H9 (cell line): ENCODE results near the gene PTPRR. TPM values are rescaled to one million over a fixed set of nuclear protein-coding genes. Genes with fewer than 3 reads are reported as not detected.

Source experiments
- DNase-seq: peaks from one replicate; pipeline ENCODE4 v3.0.0-alpha.2; 2017
- H2AFZ ChIP-seq: one replicate; pipeline ENCODE4 v1.6.1; 2013; ENCODE audit warnings: mild to moderate bottlenecking, low read length, control low read depth, moderate library complexity
- H2AK5ac ChIP-seq: 2 replicates; pipeline ENCODE4 v1.6.1; 2013; ENCODE audit warnings: low read length, control low read depth, mixed read lengths; ENCODE audit not compliant: insufficient read length
- H2BK120ac ChIP-seq: one replicate; pipeline ENCODE4 v1.6.1; 2013; ENCODE audit warnings: low read depth, mild to moderate bottlenecking, low read length, control low read depth, inconsistent platforms; ENCODE audit not compliant: poor library complexity, severe bottlenecking
- H2BK12ac ChIP-seq: 2 replicates; pipeline ENCODE4 v1.6.1; 2013; ENCODE audit warnings: low read length, control low read depth, mixed read lengths, low read depth; ENCODE audit not compliant: insufficient read length
- H2BK15ac ChIP-seq: 2 replicates; pipeline ENCODE4 v1.6.1; 2013; ENCODE audit warnings: low read depth, low read length, control low read depth
- H2BK20ac ChIP-seq: one replicate; pipeline ENCODE4 v1.6.1; 2013; ENCODE audit warnings: low read depth, mild to moderate bottlenecking, low read length, control low read depth, inconsistent platforms; ENCODE audit not compliant: poor library complexity, severe bottlenecking
- H2BK5ac ChIP-seq: 2 replicates; pipeline ENCODE4 v1.6.1; 2013; ENCODE audit warnings: low read length, control low read depth, mixed read lengths; ENCODE audit not compliant: insufficient read length
- H3K14ac ChIP-seq: 2 replicates; pipeline ENCODE4 v1.6.1; 2013; ENCODE audit warnings: low read length, control low read depth; ENCODE audit not compliant: insufficient read depth
- H3K18ac ChIP-seq: 2 replicates; pipeline ENCODE4 v1.6.1; 2013; ENCODE audit warnings: low read depth, mild to moderate bottlenecking, mixed read lengths, low read length, control low read depth; ENCODE audit not compliant: insufficient read length
- H3K23ac ChIP-seq: 2 replicates; pipeline ENCODE4 v1.6.1; 2013; ENCODE audit warnings: low read length, control low read depth, mixed read lengths, low read depth; ENCODE audit not compliant: insufficient read length
- H3K23me2 ChIP-seq: 2 replicates; pipeline ENCODE4 v1.6.1; 2013; ENCODE audit warnings: low read depth, mild to moderate bottlenecking, mixed read lengths, low read length, control low read depth; ENCODE audit not compliant: insufficient read length, poor library complexity, severe bottlenecking
- H3K27ac ChIP-seq: 2 replicates; pipeline ENCODE4 v1.5.1; 2013; ENCODE audit warnings: low read length, control low read depth, mixed read lengths, low read depth; ENCODE audit not compliant: insufficient read length
- H3K27me3 ChIP-seq: 2 replicates; pipeline ENCODE4 v1.6.1; 2013; ENCODE audit warnings: low read length, control low read depth, inconsistent platforms; ENCODE audit not compliant: insufficient read depth
- H3K4ac ChIP-seq: 2 replicates; pipeline ENCODE4 v1.6.1; 2013; ENCODE audit warnings: low read depth, mild to moderate bottlenecking, control low read depth, inconsistent platforms, low read length, moderate library complexity
- H3K4me1 ChIP-seq: 2 replicates; pipeline ENCODE4 v1.6.1; 2013; ENCODE audit warnings: low read length, control low read depth, inconsistent platforms; ENCODE audit not compliant: insufficient read depth
- H3K4me2 ChIP-seq: 2 replicates; pipeline ENCODE4 v1.6.1; 2013; ENCODE audit warnings: low read length, control low read depth, mixed read lengths; ENCODE audit not compliant: insufficient read length, insufficient read depth
- H3K56ac ChIP-seq: 2 replicates; pipeline ENCODE4 v1.6.1; 2013; ENCODE audit warnings: low read depth, mild to moderate bottlenecking, mixed read lengths, low read length, control low read depth; ENCODE audit not compliant: insufficient read length
- H3K79me1 ChIP-seq: 2 replicates; pipeline ENCODE4 v1.6.1; 2013; ENCODE audit warnings: low read depth, mild to moderate bottlenecking, moderate library complexity, low read length, control low read depth, inconsistent platforms; ENCODE audit not compliant: insufficient read depth, poor library complexity, severe bottlenecking
- H3K79me2 ChIP-seq: 2 replicates; pipeline ENCODE4 v1.6.1; 2013; ENCODE audit warnings: low read length, control low read depth, inconsistent platforms; ENCODE audit not compliant: insufficient read depth
- H3K9ac ChIP-seq: 2 replicates; pipeline ENCODE4 v1.6.1; 2013; ENCODE audit warnings: low read length, control low read depth, mixed read lengths; ENCODE audit not compliant: insufficient read length; ENCODE audit errors: extremely low read depth
- H3K9me3 ChIP-seq: one replicate; pipeline ENCODE4 v1.6.1; 2013; ENCODE audit warnings: low read depth, low read length, inconsistent platforms; ENCODE audit not compliant: control insufficient read depth
- H3T11ph ChIP-seq: one replicate; pipeline ENCODE4 v1.6.1; 2013; ENCODE audit warnings: mild to moderate bottlenecking, low read length, control low read depth, inconsistent platforms
- H4K20me1 ChIP-seq: one replicate; pipeline ENCODE4 v1.6.1; 2013; ENCODE audit not compliant: control insufficient read depth, insufficient read length, insufficient read depth
- H4K5ac ChIP-seq: 2 replicates; pipeline ENCODE4 v1.6.1; 2013; ENCODE audit warnings: low read depth, mild to moderate bottlenecking, mixed read lengths, low read length, control low read depth; ENCODE audit not compliant: insufficient read length
- H4K8ac ChIP-seq: replicated peaks from 2 replicates; pipeline ENCODE4 v1.6.1; 2013; ENCODE audit warnings: low read length, control low read depth, mixed read lengths, low read depth; ENCODE audit not compliant: insufficient read length
- H4K91ac ChIP-seq: 2 replicates; pipeline ENCODE4 v1.6.1; 2013; ENCODE audit warnings: low read depth, mild to moderate bottlenecking, moderate library complexity, mixed read lengths, low read length, control low read depth; ENCODE audit not compliant: insufficient read length
- H3K27ac Mint-ChIP-seq, 3 experiments: 2 replicates in 2 of 3; 3 replicates in 1 of 3; pipeline ENCODE4 v1.8.0; 2020 to 2021; ENCODE audit warnings: mixed read lengths in 3 of 3, mild to moderate bottlenecking in 1 of 3, moderate library complexity in 1 of 3
- H3K27me3 Mint-ChIP-seq: 2 replicates; pipeline ENCODE4 v1.8.0; 2021; ENCODE audit warnings: low read depth, mild to moderate bottlenecking, moderate library complexity, mixed read lengths
- H3K36me3 Mint-ChIP-seq, 3 experiments: 2 replicates in 2 of 3; 3 replicates in 1 of 3; pipeline ENCODE4 v1.8.0; 2020 to 2021; ENCODE audit warnings: low read depth in 3 of 3, mixed read lengths in 3 of 3; ENCODE audit not compliant: insufficient read depth in 1 of 3
- H3K4me1 Mint-ChIP-seq, 2 experiments: 2 replicates each; pipeline ENCODE4 v1.8.0; 2020; ENCODE audit warnings: mixed read lengths in 2 of 2
- H3K4me3 Mint-ChIP-seq, 2 experiments: 2 replicates in 1 of 2; 3 replicates in 1 of 2; pipeline ENCODE4 v1.8.0; 2020 to 2021; ENCODE audit warnings: mild to moderate bottlenecking in 2 of 2, mixed read lengths in 2 of 2, moderate library complexity in 1 of 2
- H3K9me3 Mint-ChIP-seq, 2 experiments: 2 replicates in 1 of 2; 3 replicates in 1 of 2; pipeline ENCODE4 v1.8.0; 2020; ENCODE audit warnings: mild to moderate bottlenecking in 2 of 2, mixed read lengths in 2 of 2, moderate library complexity in 1 of 2
- CTCF ChIP-seq: fragments of 200-600 bp; sonication (generic); conservative IDR thresholded peaks from 3 replicates; pipeline ENCODE4 v1.8.0; 2021; ENCODE audit warnings: antibody characterized with exemption, mild to moderate bottlenecking
- WGBS: extraction: QIAGEN DNeasy Blood & Tissue Kit; methylation state at CpG from one replicate; pipeline ENCODE4 v1.1.7; 2013; ENCODE audit warnings: missing lambda C conversion rate, low lambda C conversion rate, mixed read lengths; ENCODE audit not compliant: insufficient read length; ENCODE audit errors: extremely low coverage; 5-methylcytosine and 5-hydroxymethylcytosine counted together
- total RNA-seq: library from RNA; stranded (reverse); gene quantifications from 2 replicates; pipeline ENCODE4 v1.2.1, GENCODE V29; 2021

Gene PTPRR
- total RNA-seq, 1 experiment from 2014 or later = 0.22 TPM

GRCh38 chr12:70590051-70590450, 330.5 kb downstream of the PTPRR start:
- Histone ChIP-seq H3K79me1 (no peaks in the 10 kb centered on the region), H3K4ac (no peak overlapping the region), H3K14ac (no peak overlapping the region), H2BK20ac (no peak overlapping the region), H3K4me1 (no peaks in the 10 kb centered on the region), H3K79me2 (no peaks in the 10 kb centered on the region), H4K8ac (no peak overlapping the region), H2AFZ (no peak overlapping the region), H4K5ac (no peak overlapping the region), H4K91ac (no peak overlapping the region), H3K4me2 (no peak overlapping the region), H3K23ac (no peak overlapping the region), H2AK5ac (no peak overlapping the region), H3K27me3 (no peaks in the 10 kb centered on the region), H3K18ac (no peak overlapping the region), H2BK15ac (no peak overlapping the region), H3K27ac (no peak overlapping the region), H4K20me1 (no peaks in the 10 kb centered on the region), H3K9me3 (no peaks in the 10 kb centered on the region), H2BK12ac (no peak overlapping the region), H3K56ac (no peak overlapping the region), H2BK120ac (no peak overlapping the region), H3K9ac (no peak overlapping the region), H3K23me2 (no peaks in the 10 kb centered on the region), H3T11ph (no peak overlapping the region), H2BK5ac (no peak overlapping the region)
- peaks cover 2 to 3% of the 10 kb centered on the region in 2 experiments; a peak in 2 of 4 replicates for H3K4me1 Mint-ChIP-seq
- TF ChIP-seq CTCF = peak; percentile 90
- H3K36me3 Mint-ChIP-seq = peaks cover 4 to 18% (median 10%) of the 10 kb centered on the region in 3 experiments; a peak in 6 of 7 replicates
- no CpG with 5 or more reads among the region's 6 CpGs for WGBS
- H3K4me3 Mint-ChIP-seq = no peak overlapping the region
- no peaks in the 10 kb centered on the region; the same call in 1 of the 2 replicates for H3K27me3 Mint-ChIP-seq
- peaks cover 12 to 17% of the 10 kb centered on the region in 2 experiments; a peak in 4 of 5 replicates for H3K9me3 Mint-ChIP-seq
- no peak overlapping the region for H3K27ac Mint-ChIP-seq
- peak; percentile 87 for DNase-seq

Other genes with a start within 250 kb of the PTPRR start
- not detected in 2 replicates for gene TSPAN8, start 237.3 kb upstream of the PTPRR start, total RNA-seq